BE2C (cell line): ENCODE data around the gene WDR64.

ENCODE experiments used
- DNase-seq: peaks from one replicate; pipeline ENCODE4 v3.0.0-alpha.2; 2020
- H3K27me3 ChIP-seq: fragments of 250-450 bp; sonication (Bioruptor Pico); 2 replicates; pipeline ENCODE4 v1.5.1; 2020; ENCODE audit warnings: mild to moderate bottlenecking
- H3K36me3 ChIP-seq: fragments of 250-450 bp; sonication (Bioruptor Pico); 2 replicates; pipeline ENCODE4 v1.5.1; 2020; ENCODE audit warnings: mild to moderate bottlenecking
- H3K4me1 ChIP-seq: fragments of 250-450 bp; sonication (Bioruptor Pico); 2 replicates; pipeline ENCODE4 v1.5.1; 2020
- H3K4me3 ChIP-seq: 2 replicates; pipeline ENCODE4 v1.5.1; 2011; ENCODE audit warnings: low read depth, low read length
- H3K9me3 ChIP-seq: fragments of 250-450 bp; sonication (Bioruptor Pico); 2 replicates; pipeline ENCODE4 v1.5.1; 2020
- CTCF ChIP-seq: IDR thresholded peaks from 2 replicates; pipeline ENCODE4 v1.5.1; 2012; ENCODE audit warnings: mild to moderate bottlenecking, low read depth, low read length

WDR64 gene

GRCh38 chr1:241644259-241644658 lies 7.8 kb upstream of the WDR64 start:
- no peaks in the 10 kb centered on the region for H3K9me3 ChIP-seq
- H3K4me3 ChIP-seq = no peak overlapping the region
- H3K36me3 ChIP-seq = no peaks in the 10 kb centered on the region
- no peak for DNase-seq
- H3K4me1 ChIP-seq = no peaks in the 10 kb centered on the region
- H3K27me3 ChIP-seq = no peaks in the 10 kb centered on the region
- no peak for TF ChIP-seq CTCF

- H3K27me3 ChIP-seq = no peaks in the 10 kb centered on the region
- no peaks in the 10 kb centered on the region for H3K9me3 ChIP-seq
- H3K4me3 ChIP-seq = no peak overlapping the region
- TF ChIP-seq CTCF = no peak
- H3K4me1 ChIP-seq = no peaks in the 10 kb centered on the region
- no peaks in the 10 kb centered on the region for H3K36me3 ChIP-seq
- DNase-seq = no peak
These were observed 6.9 kb upstream of the WDR64 start for GRCh38 chr1:241645199-241645598.

GRCh38 chr1:241646201-241646600 lies 5.9 kb upstream of the WDR64 start:
- no peak for TF ChIP-seq CTCF
- no peaks in the 10 kb centered on the region for H3K4me1 ChIP-seq
- no peak for DNase-seq
- no peak overlapping the region for H3K4me3 ChIP-seq
- no peaks in the 10 kb centered on the region for H3K27me3 ChIP-seq
- no peaks in the 10 kb centered on the region for H3K9me3 ChIP-seq
- no peaks in the 10 kb centered on the region for H3K36me3 ChIP-seq

GRCh38 chr1:241647658-241648057 lies 4.4 kb upstream of the WDR64 start:
- no peak for DNase-seq
- H3K9me3 ChIP-seq = no peaks in the 10 kb centered on the region
- no peaks in the 10 kb centered on the region for H3K4me1 ChIP-seq
- H3K4me3 ChIP-seq = no peak overlapping the region
- H3K36me3 ChIP-seq = no peaks in the 10 kb centered on the region
- H3K27me3 ChIP-seq = no peaks in the 10 kb centered on the region
- TF ChIP-seq CTCF = no peak

GRCh38 chr1:241648159-241648558 lies 3.9 kb upstream of the WDR64 start:
- H3K4me3 ChIP-seq = no peak overlapping the region
- H3K27me3 ChIP-seq = no peaks in the 10 kb centered on the region
- no peaks in the 10 kb centered on the region for H3K9me3 ChIP-seq
- no peak for DNase-seq
- H3K36me3 ChIP-seq = no peaks in the 10 kb centered on the region
- TF ChIP-seq CTCF = no peak
- no peaks in the 10 kb centered on the region for H3K4me1 ChIP-seq

- Histone ChIP-seq H3K36me3 (no peaks in the 10 kb centered on the region), H3K4me1 (no peaks in the 10 kb centered on the region), H3K4me3 (no peak overlapping the region), H3K9me3 (no peaks in the 10 kb centered on the region), H3K27me3 (no peaks in the 10 kb centered on the region; the same call in 1 of the 2 replicates)
- no peak for DNase-seq
- no peak for TF ChIP-seq CTCF
These were observed 1.9 kb downstream of the WDR64 start for GRCh38 chr1:241654019-241654418.
